Uterus (tissue), 2 donors: ENCODE data around the gene MAML2.

Experiments
- POLR2A ChIP-seq, 2 donors: fragments of 450-650 bp; IDR thresholded peaks; one replicate each; pipeline ENCODE4 v1.6.1; 2016; ENCODE audit warnings: antibody characterized with exemption in 2 of 2, mild to moderate bottlenecking in 1 of 2, moderate library complexity in 1 of 2
- TF ChIP-seq, protein P1 (sequence below), 4 experiments: fragments of 200-600 bp in 2 of 4; fragments of 450-650 bp in 2 of 4; sonication (generic) in 2 of 4; IDR thresholded peaks; one replicate each; pipeline ENCODE4 v1.5.1; 2016 to 2019; ENCODE audit warnings: antibody characterized with exemption in 4 of 4, mild to moderate bottlenecking in 2 of 4, moderate library complexity in 1 of 4

DNA sequence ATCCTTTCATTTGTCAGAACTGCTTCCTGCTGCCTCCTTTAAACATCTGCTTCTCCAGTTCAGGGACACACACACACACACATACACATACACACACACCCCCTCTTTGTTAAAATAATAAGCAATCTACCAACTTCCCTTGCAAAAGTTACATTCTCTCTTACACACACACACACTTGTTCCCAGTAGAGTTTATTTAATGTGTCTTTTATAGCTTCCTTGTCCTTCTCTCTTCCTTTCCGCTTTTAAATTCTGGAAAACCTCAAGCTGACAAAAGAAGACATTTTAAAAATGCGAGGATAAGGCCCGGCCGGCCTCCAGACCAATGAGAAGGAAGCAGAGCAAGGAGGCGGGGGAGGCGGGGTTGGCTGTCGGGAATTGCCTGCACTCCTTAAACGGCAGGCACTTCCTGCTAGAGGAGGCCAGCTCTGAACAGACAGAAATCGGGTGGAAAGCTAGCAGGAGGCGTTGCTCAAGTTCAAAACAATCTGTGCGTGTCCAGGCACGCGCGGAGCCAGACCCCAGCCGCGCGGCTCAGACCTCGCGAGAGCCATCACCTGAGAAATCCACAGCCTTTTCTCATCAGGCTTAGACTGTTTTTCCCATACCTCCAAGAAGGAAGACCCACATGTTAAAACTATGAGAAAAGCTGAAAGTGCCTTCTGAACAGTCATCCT is 99.9 kb downstream of the MAML2 start:
- TF ChIP-seq, protein P1, sequence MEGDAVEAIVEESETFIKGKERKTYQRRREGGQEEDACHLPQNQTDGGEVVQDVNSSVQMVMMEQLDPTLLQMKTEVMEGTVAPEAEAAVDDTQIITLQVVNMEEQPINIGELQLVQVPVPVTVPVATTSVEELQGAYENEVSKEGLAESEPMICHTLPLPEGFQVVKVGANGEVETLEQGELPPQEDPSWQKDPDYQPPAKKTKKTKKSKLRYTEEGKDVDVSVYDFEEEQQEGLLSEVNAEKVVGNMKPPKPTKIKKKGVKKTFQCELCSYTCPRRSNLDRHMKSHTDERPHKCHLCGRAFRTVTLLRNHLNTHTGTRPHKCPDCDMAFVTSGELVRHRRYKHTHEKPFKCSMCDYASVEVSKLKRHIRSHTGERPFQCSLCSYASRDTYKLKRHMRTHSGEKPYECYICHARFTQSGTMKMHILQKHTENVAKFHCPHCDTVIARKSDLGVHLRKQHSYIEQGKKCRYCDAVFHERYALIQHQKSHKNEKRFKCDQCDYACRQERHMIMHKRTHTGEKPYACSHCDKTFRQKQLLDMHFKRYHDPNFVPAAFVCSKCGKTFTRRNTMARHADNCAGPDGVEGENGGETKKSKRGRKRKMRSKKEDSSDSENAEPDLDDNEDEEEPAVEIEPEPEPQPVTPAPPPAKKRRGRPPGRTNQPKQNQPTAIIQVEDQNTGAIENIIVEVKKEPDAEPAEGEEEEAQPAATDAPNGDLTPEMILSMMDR (IDR thresholded peaks at IDR 0.05), result no peak
- TF ChIP-seq POLR2A (IDR thresholded peaks at IDR 0.05), result peak; percentile 44 to 47
